Stomach (tissue), 9 donors: ENCODE measurements around the gene ARHGEF12. TPM values are rescaled to one million over a fixed set of nuclear protein-coding genes. Genes with fewer than 3 reads are reported as not detected.

Experiments used
- DNase-seq, 2 donors: peaks; one replicate each; pipeline versions ENCODE4 v3.0.0 to v3.0.0-alpha.2; 2013 to 2019
- H3K27ac ChIP-seq, 5 donors: fragments of 200-600 bp in 4 of 5; sonication (generic) in 4 of 5; one replicate each; pipeline ENCODE4 v1.5.1; 2013 to 2019; ENCODE audit warnings: mild to moderate bottlenecking in 1 of 5, moderate library complexity in 1 of 5
- H3K27me3 ChIP-seq, 3 donors: fragments of 200-600 bp; sonication (generic); one replicate each; pipeline ENCODE4 v1.5.1; 2017 to 2019; ENCODE audit warnings: mixed run types in 1 of 3
- H3K36me3 ChIP-seq, 4 donors: fragments of 200-600 bp; sonication (generic); 1 replicate in 3 of 4; 2 replicates in 1 of 4; pipeline ENCODE4 v1.5.1; 2016 to 2019
- H3K4me1 ChIP-seq, 4 donors: fragments of 200-600 bp; sonication (generic); one replicate each; pipeline ENCODE4 v1.5.1; 2016 to 2019
- H3K4me3 ChIP-seq, 4 donors: fragments of 200-600 bp; sonication (generic) in 3 of 4; one replicate each; pipeline ENCODE4 v1.5.1; 2016 to 2019; ENCODE audit warnings: mild to moderate bottlenecking in 1 of 4
- H3K9me3 ChIP-seq, 4 donors: fragments of 200-600 bp; sonication (generic); one replicate each; pipeline ENCODE4 v1.5.1; 2016 to 2019
- EP300 ChIP-seq: sonication (generic); formaldehyde crosslinking; IDR thresholded peaks from one replicate; pipeline ENCODE4 v1.6.1; 2017; ENCODE audit warnings: antibody characterized with exemption
- POLR2A ChIP-seq, 4 donors: fragments of 450-650 bp; IDR thresholded peaks; one replicate each; pipeline ENCODE4 v1.6.1; 2016; ENCODE audit warnings: antibody characterized with exemption in 4 of 4, control low read depth in 2 of 4, mild to moderate bottlenecking in 1 of 4, moderate library complexity in 1 of 4
- POLR2AphosphoS5 ChIP-seq, 3 donors: sonication (generic); formaldehyde crosslinking; IDR thresholded peaks; one replicate each; pipeline ENCODE4 v1.6.1; 2016; ENCODE audit warnings: antibody characterized with exemption in 3 of 3
- WGBS, 5 donors: extraction: QIAGEN DNeasy Blood & Tissue Kit in 3 of 5; methylation state at CpG; one replicate each; pipeline versions ENCODE4 v1.1.5 to v1.1.7; 2013 to 2018; 5-methylcytosine and 5-hydroxymethylcytosine counted together
- intact Hi-C: fragments of 100-400 bp; cut with DNase I; formaldehyde crosslinking; loops from one replicate; pipeline ENCODE4 v1.15.1; 2023; ENCODE audit warnings: low total_unique reads
- polyA plus RNA-seq, 3 donors: library from polyadenylated mRNA; stranded (reverse); fragments of 200-250 nt; gene quantifications; one replicate each; pipeline ENCODE4 v1.2.3, GENCODE V29; 2013
- total RNA-seq, 5 donors: library from RNA; depleted of rRNA; stranded (reverse); fragments of >200 nt; gene quantifications; one replicate each; pipeline versions ENCODE4 v1.1.0 to v1.2.3, GENCODE V29; 2014 to 2016
- TF ChIP-seq, protein P1 (sequence below), 7 experiments: fragments of 450-650 bp in 4 of 7; fragments of 200-600 bp in 3 of 7; sonication (generic) in 3 of 7; IDR thresholded peaks; one replicate each; pipeline ENCODE4 v1.5.1; 2016 to 2019; ENCODE audit warnings: antibody characterized with exemption in 7 of 7, control low read depth in 2 of 7, mild to moderate bottlenecking in 1 of 7
- donor health status: healthy with polysubstance abuse.
- donor health status: Bipolar disorder and iron deficiency.
- donor health status: healthy.

Gene ARHGEF12
- total and polyA plus RNA-seq, 8 donors, result 11.5 to 186 (median 43.5) TPM

DNA sequence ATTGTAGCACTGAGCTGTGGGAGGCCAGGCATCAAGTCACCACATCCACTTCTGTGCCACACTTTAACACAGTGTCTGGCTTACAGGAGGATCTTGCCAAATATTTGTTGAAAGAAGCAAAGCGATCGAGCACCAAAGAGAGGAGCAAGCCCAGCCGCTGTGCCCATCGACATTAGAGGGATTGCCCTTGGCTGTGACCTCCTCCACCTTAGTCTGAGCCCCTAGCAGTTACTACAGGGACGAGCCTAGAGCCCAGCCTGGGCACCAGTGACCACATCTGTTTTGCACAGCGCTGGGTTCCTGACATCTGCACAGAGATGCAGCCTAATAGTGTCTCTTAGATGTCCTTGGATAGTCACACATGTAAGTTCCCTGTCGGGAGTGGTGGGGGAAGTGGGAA lies 193.0 kb downstream of the ARHGEF12 start:
- no peak for DNase-seq
- Histone ChIP-seq H3K4me3 (no peak overlapping the region), H3K27me3 (peaks cover 0 to 77% (median 26%) of the 10 kb centered on the region in 3 donors), H3K36me3 (no peaks in the 10 kb centered on the region), H3K4me1 (peaks cover 0 to 7% (median 0%) of the 10 kb centered on the region in 4 donors), H3K9me3 (no peaks in the 10 kb centered on the region), H3K27ac (no peak overlapping the region)
- TF ChIP-seq POLR2AphosphoS5 (IDR thresholded peaks at IDR 0.05) (no peak), EP300 (no peak), POLR2A (IDR thresholded peaks at IDR 0.05) (no peak)
- TF ChIP-seq, protein P1, sequence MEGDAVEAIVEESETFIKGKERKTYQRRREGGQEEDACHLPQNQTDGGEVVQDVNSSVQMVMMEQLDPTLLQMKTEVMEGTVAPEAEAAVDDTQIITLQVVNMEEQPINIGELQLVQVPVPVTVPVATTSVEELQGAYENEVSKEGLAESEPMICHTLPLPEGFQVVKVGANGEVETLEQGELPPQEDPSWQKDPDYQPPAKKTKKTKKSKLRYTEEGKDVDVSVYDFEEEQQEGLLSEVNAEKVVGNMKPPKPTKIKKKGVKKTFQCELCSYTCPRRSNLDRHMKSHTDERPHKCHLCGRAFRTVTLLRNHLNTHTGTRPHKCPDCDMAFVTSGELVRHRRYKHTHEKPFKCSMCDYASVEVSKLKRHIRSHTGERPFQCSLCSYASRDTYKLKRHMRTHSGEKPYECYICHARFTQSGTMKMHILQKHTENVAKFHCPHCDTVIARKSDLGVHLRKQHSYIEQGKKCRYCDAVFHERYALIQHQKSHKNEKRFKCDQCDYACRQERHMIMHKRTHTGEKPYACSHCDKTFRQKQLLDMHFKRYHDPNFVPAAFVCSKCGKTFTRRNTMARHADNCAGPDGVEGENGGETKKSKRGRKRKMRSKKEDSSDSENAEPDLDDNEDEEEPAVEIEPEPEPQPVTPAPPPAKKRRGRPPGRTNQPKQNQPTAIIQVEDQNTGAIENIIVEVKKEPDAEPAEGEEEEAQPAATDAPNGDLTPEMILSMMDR (IDR thresholded peaks at IDR 0.05), result no peak
- WGBS, 5 donors, result 76 to 89% (median 84%) methylated on average over 6 to 7 of the region's 7 CpGs
- intact Hi-C loops, result no loop called here

DNA sequence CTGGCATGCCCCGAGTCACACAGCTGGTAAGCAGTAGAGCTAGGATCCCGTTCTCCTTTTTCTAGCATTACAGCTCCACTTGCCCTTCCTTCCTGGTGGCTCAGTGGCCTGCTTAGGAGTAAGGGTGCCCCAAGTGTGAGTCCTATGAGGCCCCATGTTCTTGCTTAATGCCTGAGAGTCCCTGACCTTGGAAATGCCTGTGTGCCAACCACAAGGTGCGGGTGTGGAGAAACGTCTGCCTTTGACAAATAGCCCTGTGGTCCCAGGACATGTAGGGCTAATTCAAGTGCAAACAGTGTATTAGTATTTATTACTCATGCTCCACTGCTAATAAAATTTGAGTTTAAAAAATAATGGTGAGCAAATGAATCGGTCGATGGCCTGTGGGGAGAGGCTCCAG lies 193.7 kb downstream of the ARHGEF12 start:
- intact Hi-C loops, result no loop called here
- Histone ChIP-seq H3K4me1 (peaks cover 0 to 7% (median 0%) of the 10 kb centered on the region in 4 donors), H3K27ac (no peak overlapping the region), H3K36me3 (no peaks in the 10 kb centered on the region), H3K9me3 (no peaks in the 10 kb centered on the region), H3K27me3 (peaks cover 0 to 70% (median 22%) of the 10 kb centered on the region in 3 donors), H3K4me3 (no peak overlapping the region)
- DNase-seq, result no peak
- no peak for TF ChIP-seq POLR2AphosphoS5 (IDR thresholded peaks at IDR 0.05)
- no peak for TF ChIP-seq EP300
- TF ChIP-seq, protein P1 (IDR thresholded peaks at IDR 0.05), result no peak
- TF ChIP-seq POLR2A (IDR thresholded peaks at IDR 0.05), result no peak
- 65 to 83% (median 74%) methylated on average over 6 of the region's 6 CpGs for WGBS, 5 donors

- H3K27ac ChIP-seq, result no peak overlapping the region
- DNase-seq, result no peak
- WGBS, 5 donors, result 41 to 64% (median 47%) methylated on average over 14 to 16 of the region's 16 CpGs
- H3K27me3 ChIP-seq, result peaks cover 0 to 52% (median 14%) of the 10 kb centered on the region in 3 donors
- H3K36me3 ChIP-seq, result no peaks in the 10 kb centered on the region
- intact Hi-C loops, result no loop called here
- H3K4me3 ChIP-seq, result no peak overlapping the region
- H3K9me3 ChIP-seq, result no peaks in the 10 kb centered on the region
- peaks cover 0 to 3% (median 0%) of the 10 kb centered on the region in 4 donors for H3K4me1 ChIP-seq
- TF ChIP-seq, protein P1 (IDR thresholded peaks at IDR 0.05), result no peak
- TF ChIP-seq POLR2AphosphoS5 (IDR thresholded peaks at IDR 0.05) (no peak), EP300 (no peak), POLR2A (IDR thresholded peaks at IDR 0.05) (no peak)
These were observed 196.0 kb downstream of the ARHGEF12 start for GRCh38 chr11:120532082-120532831.

DNA sequence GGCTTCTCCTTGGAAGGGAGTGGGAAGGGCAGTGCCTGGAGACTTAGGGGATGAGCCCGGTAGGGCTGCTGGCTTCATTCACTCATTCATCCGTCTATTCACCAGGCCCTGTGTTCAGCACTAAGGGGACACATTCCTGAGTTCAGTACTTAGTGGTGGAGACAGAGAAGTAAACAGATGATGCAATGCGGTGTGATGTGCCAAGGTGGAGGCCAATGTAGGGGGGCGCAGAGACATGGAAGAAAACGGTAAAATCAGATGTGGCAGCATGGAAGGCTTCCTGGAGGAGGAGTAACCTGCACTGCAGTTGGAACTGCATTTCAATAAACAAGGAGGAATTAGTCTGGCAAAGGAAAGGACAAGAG lies 196.6 kb downstream of the ARHGEF12 start:
- intact Hi-C loops, result no loop called here
- H3K4me1 ChIP-seq, result peaks cover 0 to 3% (median 0%) of the 10 kb centered on the region in 4 donors
- no peaks in the 10 kb centered on the region for H3K36me3 ChIP-seq
- DNase-seq, result no peak
- no peak overlapping the region for H3K4me3 ChIP-seq
- no peak overlapping the region for H3K27ac ChIP-seq
- WGBS, 5 donors, result 47 to 63% (median 52%) methylated on average over 5 of the region's 5 CpGs
- TF ChIP-seq EP300, result no peak
- TF ChIP-seq POLR2A (IDR thresholded peaks at IDR 0.05), result no peak
- TF ChIP-seq, protein P1 (IDR thresholded peaks at IDR 0.05), result no peak
- no peak for TF ChIP-seq POLR2AphosphoS5 (IDR thresholded peaks at IDR 0.05)
- no peaks in the 10 kb centered on the region for H3K9me3 ChIP-seq
- peaks cover 0 to 46% (median 13%) of the 10 kb centered on the region in 3 donors for H3K27me3 ChIP-seq
